Measurements from ENCODE around the gene TRIM39. TPM values are rescaled to one million over a fixed set of nuclear protein-coding genes. Genes with fewer than 3 reads are reported as not detected.
A peak's percentile ranks its signal among the peaks of the same experiment; 100 is the strongest.

Gene TRIM39
- total and polyA plus RNA-seq, 2 donors (not counting 1 experiment from before 2014, with no cell fraction given) = 18.1 to 31.4 TPM

GRCh38 chr6:30344868-30345671 lies 18.3 kb downstream of the TRIM39 start, which contains the start of gene RPP21:
Gene RPP21 (plus strand): TSS chr6:30345156. CDS start chr6:30345172, 16 bp downstream.
- H3K27me3 Mint-ChIP-seq = no peaks in the 10 kb centered on the region
- no peak for TF ChIP-seq EZH2 (IDR thresholded peaks at IDR 0.05; ENCODE audit: borderline replicate concordance, insufficient read depth, low read depth, low read length, poor library complexity, severe bottlenecking)
- no peak for TF ChIP-seq CTCF (IDR thresholded peaks at IDR 0.05)
- CTCF ChIA-PET = interaction anchor here (0.5 kb wide), 1 partner anchor 482 kb away, joined by 4 read pairs; no protein-coding TSS in a partner anchor
- H3K27ac ChIP-seq (ENCODE audit: low read length in 2 of 2) = peak within 1 kb of the TSS; percentile 75 to 91
- peak within 1 kb of the TSS; percentile 46 to 98 (median 85) for H3K4me3 ChIP-seq (ENCODE audit: control extremely low read depth in 1 of 5, extremely low read depth in 1 of 5, insufficient read depth in 1 of 5, low read depth in 2 of 5, low read length in 4 of 5)
- H3K36me3 ChIP-seq (replicated peaks in 1 of 2; ENCODE audit: control extremely low read depth in 1 of 2, control insufficient read depth in 1 of 2, extremely low read depth in 1 of 2, insufficient read depth in 2 of 2, low read length in 1 of 2) = peaks cover 7 to 33% of the 10 kb centered on the region in 2 experiments
- no peaks in the 10 kb centered on the region for H3K27me3 ChIP-seq (replicated peaks in 1 of 4; ENCODE audit: control extremely low read depth in 1 of 4, control insufficient read depth in 3 of 4, insufficient read depth in 4 of 4, low read length in 3 of 4)
- peak within 1 kb of the TSS; percentile 72 for H3K4me2 ChIP-seq (replicated peaks; ENCODE audit: low read depth, low read length, poor library complexity, severe bottlenecking)
- peak within 1 kb of the TSS; percentile 78 for H2AFZ ChIP-seq (ENCODE audit: insufficient read depth, low read depth, low read length, poor library complexity, severe bottlenecking)
- peaks cover 24 to 30% of the 10 kb centered on the region in 2 donors for H3K4me1 ChIP-seq (ENCODE audit: control insufficient read depth in 2 of 2, insufficient read depth in 2 of 2, low read length in 2 of 2)
- intact Hi-C loops (cut with micrococcal nuclease) = loop anchor here (1.0 kb wide), 4 partner anchors 12 to 132 kb away; partner anchors contain the start of genes TRIM26 and TRIM39
- ATAC-seq (ENCODE audit: low read depth) (peak; percentile 99), DNase-seq (peak; percentile 91)
- no peaks in the 10 kb centered on the region for H4K20me1 ChIP-seq (ENCODE audit: control insufficient read depth, insufficient read depth, low read length, poor library complexity, severe bottlenecking)
- POLR2A ChIA-PET = interaction anchor here (1.0 to 1.4 kb wide), 2 partner anchors 19 kb away, joined by 5 to 6 read pairs; partner anchors contain the start of gene TRIM39
- H3K27ac Mint-ChIP-seq = peak within 1 kb of the TSS; percentile 98
- peaks cover 40% of the 10 kb centered on the region for H3K4me1 Mint-ChIP-seq
- H3K9ac ChIP-seq (ENCODE audit: low read length) = peak within 1 kb of the TSS; percentile 80
- under 1% methylated on average over 48 of the region's 64 CpGs for WGBS (ENCODE audit: insufficient coverage)
- H3K79me2 ChIP-seq (ENCODE audit: control insufficient read depth, insufficient read depth, low read length) = peaks cover 8% of the 10 kb centered on the region
- H3K4me3 Mint-ChIP-seq = peak within 1 kb of the TSS; percentile 97
- no peaks in the 10 kb centered on the region for H3K9me3 Mint-ChIP-seq (ENCODE audit: insufficient read depth)
- H3K9me3 ChIP-seq (ENCODE audit: control extremely low read depth in 1 of 3, control insufficient read depth in 2 of 3, insufficient read depth in 1 of 3, low read length in 2 of 3) = no peaks in the 10 kb centered on the region
